ENCODE measurements around the gene MYO9A. TPM values are rescaled to one million over a fixed set of nuclear protein-coding genes. Genes with fewer than 3 reads are reported as not detected.

The MYO9A gene
- total and polyA plus RNA-seq, 3 experiments from 2014 or later = 20.3 to 22.2 (median 22.0) TPM

- POLR2A ChIA-PET = no interaction called here
- no peak overlapping the region for H3K4me3 Mint-ChIP-seq
- H3K36me3 Mint-ChIP-seq = peaks cover 43 to 59% (median 49%) of the 10 kb centered on the region in 3 donors
- Histone ChIP-seq H3K4me1 (ENCODE audit: insufficient read depth, low read length) (no peaks in the 10 kb centered on the region), H3K4me3 (ENCODE audit: low read length) (no peak overlapping the region), H3K36me3 (ENCODE audit: insufficient read depth, low read length) (peaks cover 19% of the 10 kb centered on the region), H3K27ac (ENCODE audit: low read depth, low read length) (no peak overlapping the region), H3K9me3 (ENCODE audit: low read length) (no peaks in the 10 kb centered on the region), H3K27me3 (ENCODE audit: insufficient read depth, low read length, poor library complexity, severe bottlenecking) (no peaks in the 10 kb centered on the region)
- no peaks in the 10 kb centered on the region for H3K4me1 Mint-ChIP-seq
- H3K27me3 Mint-ChIP-seq = no peaks in the 10 kb centered on the region
- CTCF ChIA-PET = no interaction called here
- no peak overlapping the region for H3K27ac Mint-ChIP-seq
- peaks cover 0 to 4% (median 0%) of the 10 kb centered on the region in 5 donors for H3K9me3 Mint-ChIP-seq
- no peak for DNase-seq
Observed at GRCh38 chr15:71830981-71831380, 287.0 kb downstream of the MYO9A start.

DNA sequence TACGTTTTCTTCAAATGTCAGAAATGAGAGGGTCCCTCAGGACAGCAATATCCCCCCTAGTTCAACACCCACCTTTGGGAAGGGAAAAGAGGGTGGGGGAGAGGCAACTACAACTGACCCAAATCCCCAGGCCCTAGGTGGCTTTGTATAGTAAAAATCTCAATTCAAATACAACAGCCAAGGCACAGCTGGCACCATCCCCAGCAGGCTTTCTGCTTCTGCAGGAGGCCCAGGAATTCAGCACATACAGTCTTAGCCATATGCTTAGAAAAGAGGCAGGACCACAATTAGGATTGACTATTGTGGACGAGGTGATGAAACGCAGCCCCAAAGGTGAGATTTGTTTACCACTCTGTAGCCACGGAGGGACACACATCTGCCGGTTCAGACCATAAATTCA, 291.8 kb downstream of the MYO9A start:
- no peaks in the 10 kb centered on the region for H3K4me1 Mint-ChIP-seq
- CTCF ChIA-PET = no interaction called here
- no peaks in the 10 kb centered on the region for H3K27me3 Mint-ChIP-seq
- Histone ChIP-seq H3K36me3 (ENCODE audit: insufficient read depth, low read length) (peaks cover 19% of the 10 kb centered on the region), H3K27me3 (ENCODE audit: insufficient read depth, low read length, poor library complexity, severe bottlenecking) (no peaks in the 10 kb centered on the region), H3K4me3 (ENCODE audit: low read length) (no peak overlapping the region), H3K4me1 (ENCODE audit: insufficient read depth, low read length) (no peaks in the 10 kb centered on the region), H3K27ac (ENCODE audit: low read depth, low read length) (no peak overlapping the region), H3K9me3 (ENCODE audit: low read length) (peaks cover 5% of the 10 kb centered on the region)
- no peak overlapping the region for H3K4me3 Mint-ChIP-seq
- POLR2A ChIA-PET = no interaction called here
- H3K9me3 Mint-ChIP-seq = peaks cover 22 to 43% (median 26%) of the 10 kb centered on the region in 5 donors
- DNase-seq = no peak
- peaks cover 64 to 87% (median 87%) of the 10 kb centered on the region in 3 donors for H3K36me3 Mint-ChIP-seq
- H3K27ac Mint-ChIP-seq = no peak overlapping the region

DNA sequence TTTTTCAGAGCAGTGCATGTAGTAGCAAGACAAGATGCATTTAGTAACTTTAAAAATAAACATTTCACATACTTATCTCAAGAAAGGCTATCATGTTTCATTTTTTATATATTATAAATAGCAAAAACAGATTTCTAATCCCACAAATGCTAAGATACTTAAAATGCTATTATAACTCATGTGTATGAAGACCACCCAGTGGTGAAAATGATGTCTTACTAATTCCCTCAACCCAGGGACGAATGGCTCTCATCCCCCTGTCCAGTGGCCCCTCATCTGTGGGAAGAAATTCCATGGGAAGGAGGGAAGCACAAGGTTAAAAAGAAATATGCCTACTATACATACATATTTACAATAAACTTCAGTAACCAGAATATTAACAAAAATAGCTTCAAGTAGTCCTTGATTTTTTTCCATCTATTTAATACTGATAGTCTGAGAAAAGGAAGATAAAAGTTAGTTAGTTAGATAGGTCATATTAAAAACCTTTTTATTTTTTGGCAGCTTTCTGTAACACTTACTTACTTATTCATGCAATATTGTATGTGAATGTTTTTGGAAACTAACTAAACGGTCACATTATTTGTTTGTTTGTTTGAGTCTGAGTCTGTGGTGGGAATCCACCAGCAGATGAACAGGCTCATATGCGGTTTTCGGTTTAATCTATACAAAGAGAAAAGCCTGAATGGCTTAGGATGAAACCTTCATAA, 292.8 kb downstream of the MYO9A start:
- no peak overlapping the region for H3K27ac ChIP-seq (ENCODE audit: low read depth, low read length)
- no peak for DNase-seq
- H3K36me3 ChIP-seq (ENCODE audit: insufficient read depth, low read length) = peaks cover 19% of the 10 kb centered on the region
- Mint-ChIP-seq H3K4me3 (no peak overlapping the region), H3K4me1 (no peaks in the 10 kb centered on the region), H3K27me3 (no peaks in the 10 kb centered on the region), H3K36me3 (peaks cover 60 to 93% (median 83%) of the 10 kb centered on the region in 3 donors), H3K9me3 (peaks cover 22 to 50% (median 33%) of the 10 kb centered on the region in 5 donors), H3K27ac (no peak overlapping the region)
- peaks cover 5% of the 10 kb centered on the region for H3K9me3 ChIP-seq (ENCODE audit: low read length)
- no peak overlapping the region for H3K4me3 ChIP-seq (ENCODE audit: low read length)
- no peaks in the 10 kb centered on the region for H3K27me3 ChIP-seq (ENCODE audit: insufficient read depth, low read length, poor library complexity, severe bottlenecking)
- POLR2A ChIA-PET = no interaction called here
- no peaks in the 10 kb centered on the region for H3K4me1 ChIP-seq (ENCODE audit: insufficient read depth, low read length)
- CTCF ChIA-PET = no interaction called here

GRCh38 chr15:71823801-71824200, 294.1 kb downstream of the MYO9A start:
- Histone ChIP-seq H3K36me3 (ENCODE audit: insufficient read depth, low read length) (peaks cover 14% of the 10 kb centered on the region), H3K27me3 (ENCODE audit: insufficient read depth, low read length, poor library complexity, severe bottlenecking) (no peaks in the 10 kb centered on the region), H3K9me3 (ENCODE audit: low read length) (peaks cover 5% of the 10 kb centered on the region), H3K4me1 (ENCODE audit: insufficient read depth, low read length) (no peaks in the 10 kb centered on the region), H3K4me3 (ENCODE audit: low read length) (no peak overlapping the region), H3K27ac (ENCODE audit: low read depth, low read length) (no peak overlapping the region)
- Mint-ChIP-seq H3K36me3 (peaks cover 49 to 82% (median 69%) of the 10 kb centered on the region in 3 donors), H3K9me3 (peaks cover 22 to 59% (median 41%) of the 10 kb centered on the region in 5 donors), H3K27ac (peak overlapping the region in 1 of 8 donors; percentile 60), H3K4me3 (no peak overlapping the region), H3K27me3 (no peaks in the 10 kb centered on the region), H3K4me1 (no peaks in the 10 kb centered on the region)
- ChIA-PET POLR2A (no interaction called here), CTCF (no interaction called here)
- no peak for DNase-seq

DNA sequence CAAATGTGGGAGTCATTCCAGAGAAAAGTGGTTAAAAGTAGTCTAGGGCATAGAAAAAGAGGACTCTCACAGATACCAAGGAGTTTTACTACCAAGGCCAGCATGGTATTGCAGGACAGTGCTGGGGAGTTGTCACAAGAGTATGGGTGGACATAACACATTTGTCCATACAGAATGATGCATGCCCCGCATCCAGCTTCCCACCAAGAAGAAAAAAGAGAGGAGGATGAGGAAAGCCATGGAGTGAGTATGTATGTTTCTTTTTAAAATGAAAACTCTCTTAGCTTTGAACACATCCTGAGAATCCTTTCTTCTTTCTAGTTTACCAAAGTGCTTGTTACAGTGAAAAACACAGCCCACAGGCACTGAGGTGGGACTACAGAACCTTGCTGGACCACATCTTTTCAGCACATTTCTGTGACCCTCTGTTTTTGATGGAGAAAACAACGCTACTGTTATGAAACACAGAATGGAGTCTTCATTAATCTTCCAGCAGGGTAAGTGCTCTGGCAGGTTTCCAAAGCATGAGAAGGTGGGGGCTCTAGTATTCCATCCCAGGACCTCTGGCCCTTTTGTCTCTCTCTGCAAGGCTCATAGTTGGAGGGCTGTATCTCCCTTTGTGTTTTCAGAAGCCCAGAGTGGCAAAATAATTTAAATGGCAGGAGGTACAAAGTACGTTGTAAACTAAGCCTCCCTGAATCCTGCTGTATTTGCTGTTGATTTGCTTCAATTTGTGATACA, 294.9 kb downstream of the MYO9A start:
- DNase-seq = no peak
- H3K27me3 ChIP-seq (ENCODE audit: insufficient read depth, low read length, poor library complexity, severe bottlenecking) = no peaks in the 10 kb centered on the region
- Mint-ChIP-seq H3K27me3 (no peaks in the 10 kb centered on the region), H3K4me1 (no peaks in the 10 kb centered on the region), H3K27ac (peak overlapping the region in 1 of 8 donors; percentile 60), H3K9me3 (peaks cover 24 to 65% (median 41%) of the 10 kb centered on the region in 5 donors), H3K4me3 (no peak overlapping the region), H3K36me3 (peaks cover 44 to 76% (median 62%) of the 10 kb centered on the region in 3 donors)
- H3K36me3 ChIP-seq (ENCODE audit: insufficient read depth, low read length) = peaks cover 14% of the 10 kb centered on the region
- no peak overlapping the region for H3K27ac ChIP-seq (ENCODE audit: low read depth, low read length)
- ChIA-PET CTCF (no interaction called here), POLR2A (no interaction called here)
- H3K9me3 ChIP-seq (ENCODE audit: low read length) = peaks cover 5% of the 10 kb centered on the region
- H3K4me3 ChIP-seq (ENCODE audit: low read length) = no peak overlapping the region
- H3K4me1 ChIP-seq (ENCODE audit: insufficient read depth, low read length) = no peaks in the 10 kb centered on the region

GRCh38 chr15:71821547-71822129, 296.3 kb downstream of the MYO9A start:
- H3K36me3 ChIP-seq (ENCODE audit: insufficient read depth, low read length) = no peaks in the 10 kb centered on the region
- Mint-ChIP-seq H3K36me3 (peaks cover 31 to 65% (median 47%) of the 10 kb centered on the region in 3 donors), H3K4me3 (no peak overlapping the region), H3K27me3 (peaks cover 0 to 3% of the 10 kb centered on the region in 2 donors), H3K9me3 (peaks cover 22 to 64% (median 41%) of the 10 kb centered on the region in 5 donors), H3K4me1 (no peaks in the 10 kb centered on the region), H3K27ac (no peak overlapping the region)
- DNase-seq = no peak
- H3K27ac ChIP-seq (ENCODE audit: low read depth, low read length) = no peak overlapping the region
- ChIA-PET CTCF (no interaction called here), POLR2A (no interaction called here)
- H3K4me3 ChIP-seq (ENCODE audit: low read length) = no peak overlapping the region
- no peaks in the 10 kb centered on the region for H3K27me3 ChIP-seq (ENCODE audit: insufficient read depth, low read length, poor library complexity, severe bottlenecking)
- H3K9me3 ChIP-seq (ENCODE audit: low read length) = peaks cover 5% of the 10 kb centered on the region
- H3K4me1 ChIP-seq (ENCODE audit: insufficient read depth, low read length) = no peaks in the 10 kb centered on the region

DNA sequence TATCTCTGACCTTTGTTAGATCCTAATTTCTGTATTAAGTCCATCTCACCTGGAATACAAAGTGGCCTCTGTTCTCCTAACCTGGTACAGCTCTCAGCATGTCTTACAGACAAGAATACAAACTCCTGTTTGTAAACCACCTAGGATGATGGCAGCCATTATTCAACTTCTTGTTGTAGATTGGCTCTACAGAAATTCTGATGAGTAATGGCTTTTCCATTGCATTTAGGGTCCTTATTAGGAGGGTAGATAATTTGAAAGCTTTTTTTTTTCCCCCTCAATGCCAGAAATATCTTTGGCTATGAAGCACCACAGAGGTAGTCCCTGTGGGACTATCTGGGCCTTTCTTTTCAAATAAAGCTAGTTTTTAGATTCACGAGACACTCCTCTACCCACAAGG, 297.8 kb downstream of the MYO9A start:
- CTCF ChIA-PET = no interaction called here
- Mint-ChIP-seq H3K9me3 (peaks cover 21 to 61% (median 40%) of the 10 kb centered on the region in 5 donors), H3K4me1 (no peaks in the 10 kb centered on the region), H3K36me3 (peaks cover 21 to 51% (median 32%) of the 10 kb centered on the region in 3 donors), H3K27me3 (peaks cover 0 to 3% of the 10 kb centered on the region in 2 donors), H3K4me3 (no peak overlapping the region), H3K27ac (no peak overlapping the region)
- Histone ChIP-seq H3K27ac (ENCODE audit: low read depth, low read length) (no peak overlapping the region), H3K4me3 (ENCODE audit: low read length) (no peak overlapping the region), H3K9me3 (ENCODE audit: low read length) (peaks cover 5% of the 10 kb centered on the region), H3K27me3 (ENCODE audit: insufficient read depth, low read length, poor library complexity, severe bottlenecking) (no peaks in the 10 kb centered on the region), H3K36me3 (ENCODE audit: insufficient read depth, low read length) (no peaks in the 10 kb centered on the region), H3K4me1 (ENCODE audit: insufficient read depth, low read length) (no peaks in the 10 kb centered on the region)
- POLR2A ChIA-PET = no interaction called here
- no peak for DNase-seq

DNA sequence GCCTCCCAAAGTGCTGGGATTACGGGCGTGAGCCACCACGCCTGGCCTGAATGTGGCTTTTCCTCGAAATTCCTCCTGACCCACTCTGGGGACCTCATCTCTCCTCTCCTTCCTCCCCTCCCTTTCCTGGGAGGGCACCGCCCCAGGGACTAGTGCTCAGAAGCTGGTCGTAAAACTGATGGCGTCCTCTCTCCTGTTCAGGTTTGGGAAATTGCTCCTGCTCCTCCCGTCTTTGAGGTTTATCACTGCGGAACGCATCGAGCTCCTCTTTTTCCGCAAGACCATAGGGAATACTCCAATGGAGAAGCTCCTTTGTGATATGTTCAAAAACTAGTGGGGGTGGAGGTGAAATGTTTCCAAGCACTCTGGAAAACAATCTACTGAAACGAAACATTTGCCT, 300.6 kb downstream of the MYO9A start:
- CTCF ChIA-PET = no interaction called here
- H3K27me3 Mint-ChIP-seq = peaks cover 0 to 3% of the 10 kb centered on the region in 2 donors
- peaks cover 7 to 37% (median 26%) of the 10 kb centered on the region in 5 donors for H3K9me3 Mint-ChIP-seq
- POLR2A ChIA-PET = no interaction called here
- peaks cover 5% of the 10 kb centered on the region for H3K9me3 ChIP-seq (ENCODE audit: low read length)
- H3K36me3 Mint-ChIP-seq = peaks cover 4 to 25% (median 8%) of the 10 kb centered on the region in 3 donors
- no peak overlapping the region for H3K4me3 Mint-ChIP-seq
- H3K4me3 ChIP-seq (ENCODE audit: low read length) = no peak overlapping the region
- H3K27me3 ChIP-seq (ENCODE audit: insufficient read depth, low read length, poor library complexity, severe bottlenecking) = no peaks in the 10 kb centered on the region
- H3K4me1 Mint-ChIP-seq = no peaks in the 10 kb centered on the region
- H3K27ac Mint-ChIP-seq = no peak overlapping the region
- H3K4me1 ChIP-seq (ENCODE audit: insufficient read depth, low read length) = no peaks in the 10 kb centered on the region
- H3K27ac ChIP-seq (ENCODE audit: low read depth, low read length) = no peak overlapping the region
- no peak for DNase-seq
- H3K36me3 ChIP-seq (ENCODE audit: insufficient read depth, low read length) = no peaks in the 10 kb centered on the region
